ENCODE data around the gene CPVL.

CPVL gene

DNA sequence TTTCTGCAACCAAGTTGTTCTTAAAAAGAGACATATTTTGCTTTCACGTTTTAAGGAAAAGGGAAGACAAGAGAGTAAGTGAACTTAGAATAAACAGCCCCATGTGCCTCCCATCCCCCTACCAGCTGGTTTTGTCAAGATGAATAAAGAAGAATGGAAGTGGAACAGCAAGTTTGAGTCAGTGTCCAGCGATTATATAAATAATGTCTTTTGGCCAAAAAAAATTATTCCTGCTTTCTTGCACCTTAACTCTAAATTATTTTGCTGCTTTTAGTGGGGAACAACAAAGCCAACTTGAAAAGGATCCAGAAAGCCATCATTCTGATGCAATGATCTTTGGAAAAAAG, 105.8 kb downstream of the CPVL start:
- no peaks in the 10 kb centered on the region for H4K20me1 ChIP-seq (ENCODE audit: insufficient read depth, low read length)
- H3K79me2 ChIP-seq (ENCODE audit: insufficient read depth, low read length) = no peaks in the 10 kb centered on the region
- TF ChIP-seq EZH2 (IDR thresholded peaks at IDR 0.05; ENCODE audit: borderline replicate concordance, low read depth, low read length, severe bottlenecking) = no peak
- TF ChIP-seq, protein P1, sequence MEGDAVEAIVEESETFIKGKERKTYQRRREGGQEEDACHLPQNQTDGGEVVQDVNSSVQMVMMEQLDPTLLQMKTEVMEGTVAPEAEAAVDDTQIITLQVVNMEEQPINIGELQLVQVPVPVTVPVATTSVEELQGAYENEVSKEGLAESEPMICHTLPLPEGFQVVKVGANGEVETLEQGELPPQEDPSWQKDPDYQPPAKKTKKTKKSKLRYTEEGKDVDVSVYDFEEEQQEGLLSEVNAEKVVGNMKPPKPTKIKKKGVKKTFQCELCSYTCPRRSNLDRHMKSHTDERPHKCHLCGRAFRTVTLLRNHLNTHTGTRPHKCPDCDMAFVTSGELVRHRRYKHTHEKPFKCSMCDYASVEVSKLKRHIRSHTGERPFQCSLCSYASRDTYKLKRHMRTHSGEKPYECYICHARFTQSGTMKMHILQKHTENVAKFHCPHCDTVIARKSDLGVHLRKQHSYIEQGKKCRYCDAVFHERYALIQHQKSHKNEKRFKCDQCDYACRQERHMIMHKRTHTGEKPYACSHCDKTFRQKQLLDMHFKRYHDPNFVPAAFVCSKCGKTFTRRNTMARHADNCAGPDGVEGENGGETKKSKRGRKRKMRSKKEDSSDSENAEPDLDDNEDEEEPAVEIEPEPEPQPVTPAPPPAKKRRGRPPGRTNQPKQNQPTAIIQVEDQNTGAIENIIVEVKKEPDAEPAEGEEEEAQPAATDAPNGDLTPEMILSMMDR (IDR thresholded peaks at IDR 0.05; ENCODE audit: borderline replicate concordance, extremely low read depth, low read length, poor library complexity, severe bottlenecking) = no peak
- no peak overlapping the region for H3K4me3 ChIP-seq (ENCODE audit: low read depth in 1 of 2, low read length in 2 of 2)
- H3K27ac ChIP-seq (ENCODE audit: low read length) = no peak overlapping the region
- DNase-seq (no peak), ATAC-seq (ENCODE audit: insufficient read depth, low read depth) (no peak)
- peaks cover 9% of the 10 kb centered on the region; the same call in 1 of the 2 replicates for H3K4me1 ChIP-seq (ENCODE audit: insufficient read depth, low read length)
- no peaks in the 10 kb centered on the region for H3K27me3 ChIP-seq (ENCODE audit: insufficient read depth, low read length, poor library complexity)
- no peak overlapping the region for H3K9ac ChIP-seq (ENCODE audit: low read depth, low read length)
- H2AFZ ChIP-seq (ENCODE audit: low read depth, low read length) = no peak overlapping the region
- no peaks in the 10 kb centered on the region for H3K9me3 ChIP-seq (ENCODE audit: insufficient read depth, low read length, severe bottlenecking)
- no peaks in the 10 kb centered on the region for H3K36me3 ChIP-seq (ENCODE audit: insufficient read depth, low read length)
- H3K4me2 ChIP-seq (ENCODE audit: insufficient read depth, low read length) = no peak overlapping the region

DNA sequence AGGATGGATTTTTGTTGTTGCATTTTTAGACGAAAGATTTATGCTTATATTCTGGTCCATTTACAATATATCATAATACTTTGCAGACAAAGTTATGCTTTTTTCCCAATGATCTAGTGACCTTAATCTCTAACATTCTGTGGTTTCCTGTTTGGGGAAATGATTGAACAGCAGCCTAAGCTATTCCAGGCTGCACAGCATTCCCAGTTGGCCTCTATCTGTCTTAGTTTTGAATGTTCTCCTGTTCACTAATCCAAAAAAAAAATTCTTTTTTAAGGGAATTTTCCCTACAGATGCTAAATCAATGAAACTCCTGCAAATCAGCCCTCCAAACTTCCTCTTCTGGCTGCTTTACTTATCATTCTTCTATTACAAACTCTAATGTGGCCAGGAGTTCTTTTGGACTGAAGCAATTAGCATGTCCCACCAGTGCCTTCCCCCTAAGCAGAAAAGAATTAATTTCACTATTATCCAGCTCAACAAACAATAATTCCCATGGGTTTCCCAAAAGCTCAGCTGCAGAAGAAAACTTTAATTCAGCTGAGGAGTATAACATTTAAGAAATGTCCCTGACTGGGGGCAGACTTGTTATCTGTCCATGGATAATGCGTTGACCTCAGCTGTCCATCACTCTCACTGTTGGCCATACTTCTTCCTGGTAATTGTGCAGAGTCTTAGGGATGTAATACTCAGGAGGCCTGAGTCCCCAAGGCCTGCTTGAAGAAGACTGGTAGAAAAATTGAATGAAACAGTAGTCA, 106.3 kb downstream of the CPVL start:
- H3K27ac ChIP-seq (ENCODE audit: low read length) = no peak overlapping the region
- H3K9ac ChIP-seq (ENCODE audit: low read depth, low read length) = no peak overlapping the region
- no peak for DNase-seq
- H3K4me2 ChIP-seq (ENCODE audit: insufficient read depth, low read length) = no peak overlapping the region
- H3K4me3 ChIP-seq (ENCODE audit: low read depth in 1 of 2, low read length in 2 of 2) = no peak overlapping the region
- no peaks in the 10 kb centered on the region for H3K27me3 ChIP-seq (ENCODE audit: insufficient read depth, low read length, poor library complexity)
- no peaks in the 10 kb centered on the region for H4K20me1 ChIP-seq (ENCODE audit: insufficient read depth, low read length)
- ATAC-seq (ENCODE audit: insufficient read depth, low read depth) = no peak
- H3K79me2 ChIP-seq (ENCODE audit: insufficient read depth, low read length) = no peaks in the 10 kb centered on the region
- H2AFZ ChIP-seq (ENCODE audit: low read depth, low read length) = no peak overlapping the region
- H3K4me1 ChIP-seq (ENCODE audit: insufficient read depth, low read length) = peaks cover 9% of the 10 kb centered on the region; the same call in 1 of the 2 replicates
- no peak for TF ChIP-seq EZH2 (IDR thresholded peaks at IDR 0.05; ENCODE audit: borderline replicate concordance, low read depth, low read length, severe bottlenecking)
- TF ChIP-seq, protein P1 (IDR thresholded peaks at IDR 0.05; ENCODE audit: borderline replicate concordance, extremely low read depth, low read length, poor library complexity, severe bottlenecking) = no peak
- H3K36me3 ChIP-seq (ENCODE audit: insufficient read depth, low read length) = no peaks in the 10 kb centered on the region
- H3K9me3 ChIP-seq (ENCODE audit: insufficient read depth, low read length, severe bottlenecking) = no peaks in the 10 kb centered on the region

DNA sequence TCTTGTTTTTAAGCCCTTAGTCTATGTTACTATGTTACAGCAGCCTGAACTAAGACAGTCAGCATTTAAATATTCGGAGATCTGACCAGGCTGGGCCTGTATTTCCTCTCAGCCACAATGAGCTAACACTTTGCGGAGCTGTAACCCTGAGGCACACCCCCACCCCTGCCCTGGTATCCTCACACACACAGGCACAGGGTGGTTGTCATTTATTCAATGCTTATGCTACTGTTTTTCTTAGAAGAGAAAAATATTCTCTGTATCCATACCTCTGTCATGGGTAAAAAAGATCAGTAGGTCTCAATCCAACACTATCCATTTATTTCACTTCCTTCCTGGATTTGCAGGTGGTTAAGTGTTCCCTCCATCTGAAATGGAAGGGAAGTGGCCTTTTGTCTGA, 107.9 kb downstream of the CPVL start:
- no peak overlapping the region for H3K4me3 ChIP-seq (ENCODE audit: low read depth in 1 of 2, low read length in 2 of 2)
- no peak overlapping the region for H3K27ac ChIP-seq (ENCODE audit: low read length)
- no peak overlapping the region for H3K9ac ChIP-seq (ENCODE audit: low read depth, low read length)
- H4K20me1 ChIP-seq (ENCODE audit: insufficient read depth, low read length) = no peaks in the 10 kb centered on the region
- TF ChIP-seq EZH2 (IDR thresholded peaks at IDR 0.05; ENCODE audit: borderline replicate concordance, low read depth, low read length, severe bottlenecking) = no peak
- TF ChIP-seq, protein P1 (IDR thresholded peaks at IDR 0.05; ENCODE audit: borderline replicate concordance, extremely low read depth, low read length, poor library complexity, severe bottlenecking) = no peak
- H3K9me3 ChIP-seq (ENCODE audit: insufficient read depth, low read length, severe bottlenecking) = no peaks in the 10 kb centered on the region
- no peak for DNase-seq
- H3K4me2 ChIP-seq (ENCODE audit: insufficient read depth, low read length) = no peak overlapping the region
- H3K27me3 ChIP-seq (ENCODE audit: insufficient read depth, low read length, poor library complexity) = no peaks in the 10 kb centered on the region
- no peaks in the 10 kb centered on the region for H3K79me2 ChIP-seq (ENCODE audit: insufficient read depth, low read length)
- no peak for ATAC-seq (ENCODE audit: insufficient read depth, low read depth)
- H3K36me3 ChIP-seq (ENCODE audit: insufficient read depth, low read length) = no peaks in the 10 kb centered on the region
- no peak overlapping the region for H2AFZ ChIP-seq (ENCODE audit: low read depth, low read length)
- peaks cover 9% of the 10 kb centered on the region; the same call in 1 of the 2 replicates for H3K4me1 ChIP-seq (ENCODE audit: insufficient read depth, low read length)
